Measurements from ENCODE around the gene ASIC2. TPM values are rescaled to one million over a fixed set of nuclear protein-coding genes. Genes with fewer than 3 reads are reported as not detected.
A peak's percentile ranks its signal among the peaks of the same experiment; 100 is the strongest.

Gene ASIC2
- total RNA-seq, 2 donors from 2014 or later = 3.0 to 3.3 TPM

DNA sequence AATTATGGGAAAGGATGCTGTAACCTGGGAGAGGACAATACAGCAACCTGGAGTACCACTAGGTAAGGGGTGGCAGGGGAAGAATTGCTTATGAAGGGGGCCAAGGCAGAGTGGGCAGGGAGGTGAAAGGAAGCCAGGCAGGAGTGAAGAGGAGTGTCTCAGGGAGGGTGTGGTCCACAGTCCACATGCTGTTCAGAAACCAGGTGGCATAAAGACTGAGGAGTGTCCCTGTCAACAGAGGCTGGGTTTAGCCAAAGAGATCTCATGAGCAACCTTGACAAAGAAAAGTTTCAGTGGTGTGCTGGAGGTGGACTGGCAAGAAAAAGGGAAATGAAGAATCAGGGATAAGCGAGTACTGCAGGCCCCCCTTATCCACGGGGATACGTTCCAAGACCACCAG lies 213.0 kb downstream of the ASIC2 start:
- 83 to 100% methylated on average over 1 to 3 of the region's 3 CpGs for WGBS, 2 experiments (ENCODE audit: insufficient coverage in 1 of 2, insufficient read length in 1 of 2)
- Mint-ChIP-seq H3K4me3 (no peak overlapping the region), H3K27ac (no peak overlapping the region), H3K9me3 (no peaks in the 10 kb centered on the region), H3K4me1 (no peaks in the 10 kb centered on the region), H3K27me3 (ENCODE audit: insufficient read depth) (peaks cover 39% of the 10 kb centered on the region), H3K36me3 (ENCODE audit: low read depth) (no peaks in the 10 kb centered on the region)
- peaks cover 21% of the 10 kb centered on the region for H3K27me3 ChIP-seq (ENCODE audit: control insufficient read depth, insufficient read depth, low read length, poor library complexity, severe bottlenecking)
- H3K9me3 ChIP-seq (ENCODE audit: control insufficient read depth, low read length) = no peaks in the 10 kb centered on the region
- H3K4me3 ChIP-seq (ENCODE audit: low read length) = no peak overlapping the region
- DNase-seq = peak; percentile 25
- H3K27ac ChIP-seq (ENCODE audit: low read depth, low read length) = no peak overlapping the region
- no peaks in the 10 kb centered on the region for H3K36me3 ChIP-seq (ENCODE audit: control insufficient read depth, insufficient read depth, low read length)
- H3K4me1 ChIP-seq (ENCODE audit: control insufficient read depth, insufficient read depth, low read length) = peaks cover 3% of the 10 kb centered on the region
- TF ChIP-seq CTCF (conservative IDR thresholded peaks at IDR 0.05) = no peak
- H3K9ac ChIP-seq (ENCODE audit: extremely low read depth, low read length, poor library complexity, severe bottlenecking) = no peak overlapping the region

GRCh38 chr17:33079201-33079600 lies 213.9 kb downstream of the ASIC2 start:
- no peak overlapping the region for H3K9ac ChIP-seq (ENCODE audit: extremely low read depth, low read length, poor library complexity, severe bottlenecking)
- H3K27me3 ChIP-seq (ENCODE audit: control insufficient read depth, insufficient read depth, low read length, poor library complexity, severe bottlenecking) = peaks cover 25% of the 10 kb centered on the region
- 86 to 94% methylated on average over 2 to 3 of the region's 3 CpGs for WGBS, 2 experiments (ENCODE audit: insufficient coverage in 1 of 2, insufficient read length in 1 of 2)
- no peak for TF ChIP-seq CTCF (conservative IDR thresholded peaks at IDR 0.05)
- H3K36me3 Mint-ChIP-seq (ENCODE audit: low read depth) = no peaks in the 10 kb centered on the region
- H3K27me3 Mint-ChIP-seq (ENCODE audit: insufficient read depth) = peaks cover 35% of the 10 kb centered on the region
- H3K4me1 Mint-ChIP-seq = no peaks in the 10 kb centered on the region
- H3K9me3 Mint-ChIP-seq = no peaks in the 10 kb centered on the region
- no peaks in the 10 kb centered on the region for H3K36me3 ChIP-seq (ENCODE audit: control insufficient read depth, insufficient read depth, low read length)
- no peak overlapping the region for H3K27ac ChIP-seq (ENCODE audit: low read depth, low read length)
- no peaks in the 10 kb centered on the region for H3K9me3 ChIP-seq (ENCODE audit: control insufficient read depth, low read length)
- no peak for DNase-seq
- no peak overlapping the region for H3K4me3 Mint-ChIP-seq
- no peak overlapping the region for H3K4me3 ChIP-seq (ENCODE audit: low read length)
- peaks cover 3% of the 10 kb centered on the region for H3K4me1 ChIP-seq (ENCODE audit: control insufficient read depth, insufficient read depth, low read length)
- no peak overlapping the region for H3K27ac Mint-ChIP-seq

GRCh38 chr17:33076979-33077378 lies 216.1 kb downstream of the ASIC2 start:
- H3K9me3 Mint-ChIP-seq = no peaks in the 10 kb centered on the region
- H3K27me3 Mint-ChIP-seq (ENCODE audit: insufficient read depth) = peaks cover 28% of the 10 kb centered on the region
- H3K27me3 ChIP-seq (ENCODE audit: control insufficient read depth, insufficient read depth, low read length, poor library complexity, severe bottlenecking) = peaks cover 25% of the 10 kb centered on the region
- 86 to 100% methylated on average over 1 of the region's 1 CpG for WGBS, 2 experiments (ENCODE audit: insufficient coverage in 1 of 2, insufficient read length in 1 of 2)
- peaks cover 9% of the 10 kb centered on the region for H3K4me1 Mint-ChIP-seq
- H3K36me3 ChIP-seq (ENCODE audit: control insufficient read depth, insufficient read depth, low read length) = no peaks in the 10 kb centered on the region
- no peak overlapping the region for H3K4me3 ChIP-seq (ENCODE audit: low read length)
- H3K4me3 Mint-ChIP-seq = no peak overlapping the region
- peak; percentile 9 for DNase-seq
- no peak overlapping the region for H3K27ac ChIP-seq (ENCODE audit: low read depth, low read length)
- peaks cover 5% of the 10 kb centered on the region for H3K4me1 ChIP-seq (ENCODE audit: control insufficient read depth, insufficient read depth, low read length)
- TF ChIP-seq CTCF (conservative IDR thresholded peaks at IDR 0.05) = no peak
- H3K9me3 ChIP-seq (ENCODE audit: control insufficient read depth, low read length) = no peaks in the 10 kb centered on the region
- H3K27ac Mint-ChIP-seq = no peak overlapping the region
- H3K36me3 Mint-ChIP-seq (ENCODE audit: low read depth) = no peaks in the 10 kb centered on the region
- H3K9ac ChIP-seq (ENCODE audit: extremely low read depth, low read length, poor library complexity, severe bottlenecking) = no peak overlapping the region

Data from endodermal cell (in vitro differentiated cells).